AG04450 (cell line): Measurements from ENCODE around the gene EXOC4. TPM values are rescaled to one million over a fixed set of nuclear protein-coding genes. Genes with fewer than 3 reads are reported as not detected.

Source experiments
- CTCF ChIA-PET: fragments of 300-600, 350-600 bp; formaldehyde crosslinking; extraction: SDS; loops from one replicate; lab custom pipeline; 2022; ENCODE audit warnings: antibody characterized with exemption, inconsistent platforms; lab: Charles Lee
- POLR2A ChIA-PET: fragments of 350-600 bp; formaldehyde crosslinking; extraction: SDS; loops from one replicate; lab custom pipeline; 2021; ENCODE audit warnings: antibody characterized with exemption, inconsistent platforms; lab: Yijun Ruan, JAX
- DNase-seq: peaks from one replicate; pipeline ENCODE4 v3.0.0-alpha.2; 2011; ENCODE audit warnings: low read depth, low spot score
- H3K27ac ChIP-seq: one replicate; pipeline ENCODE4 v1.5.1; 2012; ENCODE audit warnings: low read depth, low read length, control low read depth
- H3K27me3 ChIP-seq: one replicate; pipeline ENCODE4 v1.6.0; 2012; ENCODE audit warnings: low read length; ENCODE audit not compliant: control insufficient read depth, insufficient read depth
- H3K4me3 ChIP-seq: 2 replicates; pipeline ENCODE4 v1.5.1; 2011; ENCODE audit warnings: mild to moderate bottlenecking, low read depth, low read length, control low read depth
- H3K9me3 ChIP-seq: 2 replicates; pipeline ENCODE4 v1.5.1; 2012; ENCODE audit warnings: low read length; ENCODE audit not compliant: control insufficient read depth, insufficient read depth
- CTCF ChIP-seq: IDR thresholded peaks from 2 replicates; pipeline ENCODE4 v1.5.1; 2011; ENCODE audit warnings: low read depth, low read length, control low read depth, inconsistent platforms
- polyA plus RNA-seq: library from polyadenylated mRNA; depleted of rRNA; stranded (reverse); fragments of >200 nt; gene quantifications from 2 replicates; pipeline ENCODE4 v1.2.3, GENCODE V29; 2011

EXOC4 gene
- polyA plus RNA-seq, 1 experiment: 73.5 TPM

- no peak for DNase-seq
- Histone ChIP-seq H3K4me3 (no peak overlapping the region), H3K27ac (no peak overlapping the region), H3K9me3 (no peaks in the 10 kb centered on the region; the same call in 1 of the 2 replicates), H3K27me3 (no peaks in the 10 kb centered on the region)
- ChIA-PET POLR2A (interaction anchor here (0.5 kb wide), 1 partner anchor 90 kb away, joined by 3 read pairs; no protein-coding TSS in a partner anchor), CTCF (interaction anchor here (1.5 kb wide), 1 partner anchor 428 kb away, joined by 3 read pairs; no protein-coding TSS in a partner anchor)
- no peak for TF ChIP-seq CTCF
Measured at GRCh38 chr7:133587903-133588302, 335.0 kb downstream of the EXOC4 start.

GRCh38 chr7:133590795-133591194 is 337.9 kb downstream of the EXOC4 start:
- no peaks in the 10 kb centered on the region for H3K27me3 ChIP-seq
- no peak overlapping the region for H3K4me3 ChIP-seq
- ChIA-PET CTCF (interaction anchor here (0.6 kb wide), 1 partner anchor 671 kb away, joined by 3 read pairs; no protein-coding TSS in a partner anchor), POLR2A (no interaction called here)
- no peak overlapping the region for H3K27ac ChIP-seq
- no peaks in the 10 kb centered on the region for H3K9me3 ChIP-seq
- TF ChIP-seq CTCF: no peak
- DNase-seq: no peak

- H3K9me3 ChIP-seq: no peaks in the 10 kb centered on the region
- no peak overlapping the region for H3K27ac ChIP-seq
- no peak for TF ChIP-seq CTCF
- ChIA-PET CTCF (no interaction called here), POLR2A (no interaction called here)
- H3K27me3 ChIP-seq: no peaks in the 10 kb centered on the region
- DNase-seq: no peak
- no peak overlapping the region for H3K4me3 ChIP-seq
Measured at GRCh38 chr7:133591704-133592340, 338.9 kb downstream of the EXOC4 start.

- no peaks in the 10 kb centered on the region for H3K27me3 ChIP-seq
- H3K4me3 ChIP-seq: no peak overlapping the region
- CTCF ChIA-PET: no interaction called here
- DNase-seq: no peak
- POLR2A ChIA-PET: no interaction called here
- TF ChIP-seq CTCF: no peak
- H3K9me3 ChIP-seq: no peaks in the 10 kb centered on the region
- no peak overlapping the region for H3K27ac ChIP-seq
Measured at GRCh38 chr7:133593561-133593960, 340.7 kb downstream of the EXOC4 start.

- H3K4me3 ChIP-seq: no peak overlapping the region
- DNase-seq: no peak
- CTCF ChIA-PET: no interaction called here
- no peaks in the 10 kb centered on the region for H3K27me3 ChIP-seq
- no peak for TF ChIP-seq CTCF
- H3K27ac ChIP-seq: no peak overlapping the region
- no peaks in the 10 kb centered on the region for H3K9me3 ChIP-seq
- POLR2A ChIA-PET: no interaction called here
Measured at GRCh38 chr7:133601617-133602016, 348.7 kb downstream of the EXOC4 start.
